HepG2 (cell line): Measurements from ENCODE around the gene GCH1.

Source experiments
- ATRX ChIP-seq: sonication (generic); formaldehyde crosslinking; IDR thresholded peaks from 2 replicates; pipeline ENCODE4 v1.4.0; 2020; ENCODE audit warnings: missing genetic modification reagents, borderline replicate concordance
- MYC ChIP-seq: sonication (generic); formaldehyde crosslinking; IDR thresholded peaks from 2 replicates; pipeline ENCODE4 v1.9.0; 2021; ENCODE audit warnings: missing genetic modification reagents, borderline replicate concordance
- TF ChIP-seq, protein P1 (sequence below): sonication (generic); formaldehyde crosslinking; IDR thresholded peaks from 2 replicates; pipeline ENCODE4 v1.5.0; 2020; ENCODE audit warnings: mild to moderate bottlenecking, missing genetic modification reagents, moderate library complexity

DNA sequence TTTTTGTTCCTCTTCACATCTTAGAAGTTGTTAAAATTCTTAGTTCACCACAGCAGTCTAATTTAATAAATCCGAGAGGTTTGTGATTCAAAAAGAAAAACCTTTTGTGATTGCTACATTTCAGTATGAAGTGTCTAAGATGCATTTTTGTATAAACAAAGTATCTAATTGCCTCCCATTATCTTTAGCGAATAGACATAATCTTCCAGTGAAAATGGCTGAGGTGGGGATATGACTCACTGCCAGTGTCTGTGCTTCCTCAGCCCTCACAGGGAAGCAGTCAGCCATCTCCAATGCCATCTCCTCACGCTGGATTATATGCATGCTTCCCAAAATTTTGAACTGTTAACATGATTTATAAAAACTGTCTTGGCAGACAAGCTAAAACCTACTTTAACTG is 7.6 kb downstream of the GCH1 start:
- TF ChIP-seq, protein P1, sequence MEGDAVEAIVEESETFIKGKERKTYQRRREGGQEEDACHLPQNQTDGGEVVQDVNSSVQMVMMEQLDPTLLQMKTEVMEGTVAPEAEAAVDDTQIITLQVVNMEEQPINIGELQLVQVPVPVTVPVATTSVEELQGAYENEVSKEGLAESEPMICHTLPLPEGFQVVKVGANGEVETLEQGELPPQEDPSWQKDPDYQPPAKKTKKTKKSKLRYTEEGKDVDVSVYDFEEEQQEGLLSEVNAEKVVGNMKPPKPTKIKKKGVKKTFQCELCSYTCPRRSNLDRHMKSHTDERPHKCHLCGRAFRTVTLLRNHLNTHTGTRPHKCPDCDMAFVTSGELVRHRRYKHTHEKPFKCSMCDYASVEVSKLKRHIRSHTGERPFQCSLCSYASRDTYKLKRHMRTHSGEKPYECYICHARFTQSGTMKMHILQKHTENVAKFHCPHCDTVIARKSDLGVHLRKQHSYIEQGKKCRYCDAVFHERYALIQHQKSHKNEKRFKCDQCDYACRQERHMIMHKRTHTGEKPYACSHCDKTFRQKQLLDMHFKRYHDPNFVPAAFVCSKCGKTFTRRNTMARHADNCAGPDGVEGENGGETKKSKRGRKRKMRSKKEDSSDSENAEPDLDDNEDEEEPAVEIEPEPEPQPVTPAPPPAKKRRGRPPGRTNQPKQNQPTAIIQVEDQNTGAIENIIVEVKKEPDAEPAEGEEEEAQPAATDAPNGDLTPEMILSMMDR (CRISPR knock-in tag), result no peak
- no peak for TF ChIP-seq ATRX (CRISPR knock-in tag)
- TF ChIP-seq MYC (CRISPR knock-in tag), result no peak
